Measurements from ENCODE around the gene CYB5R3.
A peak's percentile ranks its signal among the peaks of the same experiment; 100 is the strongest.
"Not testable (repeated sequence)": the region's sequence is repeated elsewhere in the genome, so short reads cannot be mapped to it uniquely, and the experiment has no call there.

Gene CYB5R3

GRCh38 chr22:42581762-42582716 is 67.2 kb downstream of the CYB5R3 start:
- no peak for TF ChIP-seq CTCF (IDR thresholded peaks at IDR 0.05; ENCODE audit: low read depth, low read length)
- H3K4me3 ChIP-seq (ENCODE audit: low read depth, low read length), result peak overlapping the region; percentile 60
- DNase-seq (ENCODE audit: low read depth, low spot score), result peak; percentile 50
- in situ Hi-C loops (cut with HindIII; ENCODE audit: low sequenced_read_pairs), result no loop called here

GRCh38 chr22:42581194-42581761 is 67.9 kb downstream of the CYB5R3 start:
- in situ Hi-C loops (cut with HindIII; ENCODE audit: low sequenced_read_pairs); DNase-seq (ENCODE audit: low read depth, low spot score): not testable (repeated sequence)

GRCh38 chr22:42580040-42580439 is 69.2 kb downstream of the CYB5R3 start:
- H3K4me3 ChIP-seq (ENCODE audit: low read depth, low read length); DNase-seq (ENCODE audit: low read depth, low spot score); in situ Hi-C loops (cut with HindIII; ENCODE audit: low sequenced_read_pairs): not testable (repeated sequence)

More at GRCh38 chr22:42581194-42581761, 67.9 kb downstream of the CYB5R3 start:
- H3K4me3 ChIP-seq (ENCODE audit: low read depth, low read length), result peak overlapping the region; percentile 60

- in situ Hi-C loops (cut with HindIII; ENCODE audit: low sequenced_read_pairs), result no loop called here
- no peak overlapping the region for H3K4me3 ChIP-seq (ENCODE audit: low read depth, low read length)
- DNase-seq (ENCODE audit: low read depth, low spot score), result no peak
- TF ChIP-seq CTCF (IDR thresholded peaks at IDR 0.05; ENCODE audit: low read depth, low read length), result no peak
Observed at GRCh38 chr22:42577623-42578240, 71.5 kb downstream of the CYB5R3 start.

- DNase-seq (ENCODE audit: low read depth, low spot score); in situ Hi-C loops (cut with HindIII; ENCODE audit: low sequenced_read_pairs); H3K4me3 ChIP-seq (ENCODE audit: low read depth, low read length): not testable (repeated sequence)
Observed at GRCh38 chr22:42577141-42577540, 72.1 kb downstream of the CYB5R3 start.

GRCh38 chr22:42575996-42576574 is 73.1 kb downstream of the CYB5R3 start:
- DNase-seq (ENCODE audit: low read depth, low spot score); H3K4me3 ChIP-seq (ENCODE audit: low read depth, low read length); in situ Hi-C loops (cut with HindIII; ENCODE audit: low sequenced_read_pairs): not testable (repeated sequence)

- in situ Hi-C loops (cut with HindIII; ENCODE audit: low sequenced_read_pairs); H3K4me3 ChIP-seq (ENCODE audit: low read depth, low read length); DNase-seq (ENCODE audit: low read depth, low spot score): not testable (repeated sequence)
Observed at GRCh38 chr22:42574468-42574867, 74.7 kb downstream of the CYB5R3 start.

GRCh38 chr22:42574046-42574445 is 75.1 kb downstream of the CYB5R3 start:
- in situ Hi-C loops (cut with HindIII; ENCODE audit: low sequenced_read_pairs); H3K4me3 ChIP-seq (ENCODE audit: low read depth, low read length); DNase-seq (ENCODE audit: low read depth, low spot score): not testable (repeated sequence)

GRCh38 chr22:42571068-42571467 is 78.1 kb downstream of the CYB5R3 start:
- H3K4me3 ChIP-seq (ENCODE audit: low read depth, low read length); in situ Hi-C loops (cut with HindIII; ENCODE audit: low sequenced_read_pairs); DNase-seq (ENCODE audit: low read depth, low spot score): not testable (repeated sequence)

GRCh38 chr22:42570580-42570979 is 78.6 kb downstream of the CYB5R3 start:
- in situ Hi-C loops (cut with HindIII; ENCODE audit: low sequenced_read_pairs), result not testable (repeated sequence)

GRCh38 chr22:42567950-42568349 is 81.2 kb downstream of the CYB5R3 start:
- DNase-seq (ENCODE audit: low read depth, low spot score); in situ Hi-C loops (cut with HindIII; ENCODE audit: low sequenced_read_pairs); H3K4me3 ChIP-seq (ENCODE audit: low read depth, low read length): not testable (repeated sequence)

More at GRCh38 chr22:42570580-42570979, 78.6 kb downstream of the CYB5R3 start:
- H3K4me3 ChIP-seq (ENCODE audit: low read depth, low read length); DNase-seq (ENCODE audit: low read depth, low spot score): not testable (repeated sequence)
